C4-2B (cell line): ENCODE results near the gene KCNIP1.

Experiments
- H3K27ac ChIP-seq: fragments of 450-650 bp; 2 replicates; pipeline ENCODE4 v1.5.1; 2017
- CTCF ChIP-seq: fragments of 450-650 bp; conservative IDR thresholded peaks from 2 replicates; pipeline ENCODE4 v1.5.1; 2017; ENCODE audit warnings: mild to moderate bottlenecking
- ZFX ChIP-seq: fragments of 450-650 bp; IDR thresholded peaks from 2 replicates; pipeline ENCODE4 v1.6.1; 2017

KCNIP1 gene

GRCh38 chr5:170560938-170561337 is 57.1 kb downstream of the KCNIP1 start:
- TF ChIP-seq CTCF (no peak), ZFX (no peak)
- H3K27ac ChIP-seq, result no peak overlapping the region

- TF ChIP-seq CTCF (no peak), ZFX (no peak)
- no peak overlapping the region for H3K27ac ChIP-seq
Observed at GRCh38 chr5:170562166-170562874, 58.5 kb downstream of the KCNIP1 start.

GRCh38 chr5:170562875-170563228 is 59.0 kb downstream of the KCNIP1 start:
- TF ChIP-seq CTCF, result no peak
- no peak for TF ChIP-seq ZFX

GRCh38 chr5:170563824-170564567 is 60.2 kb downstream of the KCNIP1 start:
- H3K27ac ChIP-seq, result no peak overlapping the region
- no peak for TF ChIP-seq ZFX
- TF ChIP-seq CTCF, result no peak

More at GRCh38 chr5:170562875-170563228, 59.0 kb downstream of the KCNIP1 start:
- no peak overlapping the region for H3K27ac ChIP-seq

- no peak overlapping the region; the same call in 1 of the 2 replicates for H3K27ac ChIP-seq
Observed at GRCh38 chr5:170565072-170565471, 61.3 kb downstream of the KCNIP1 start.

GRCh38 chr5:170569101-170569500 is 65.3 kb downstream of the KCNIP1 start:
- H3K27ac ChIP-seq, result no peak overlapping the region
- TF ChIP-seq CTCF (no peak), ZFX (no peak)

More at GRCh38 chr5:170565072-170565471, 61.3 kb downstream of the KCNIP1 start:
- TF ChIP-seq ZFX (no peak), CTCF (no peak)

GRCh38 chr5:170570476-170570875 is 66.7 kb downstream of the KCNIP1 start:
- H3K27ac ChIP-seq, result no peak overlapping the region
- TF ChIP-seq ZFX, result no peak
- no peak for TF ChIP-seq CTCF
